GM12865 (cell line): Measurements from ENCODE around the gene RABGAP1L.

ENCODE experiments used
- DNase-seq: peaks from one replicate; pipeline ENCODE4 v3.0.0; 2010; ENCODE audit warnings: low read depth
- H3K4me3 ChIP-seq: 2 replicates; pipeline ENCODE4 v1.5.1; 2011; ENCODE audit warnings: mild to moderate bottlenecking, low read depth, low read length, control low read depth
- CTCF ChIP-seq: IDR thresholded peaks from 2 replicates; pipeline ENCODE4 v1.5.1; 2011; ENCODE audit warnings: low read length, control low read depth, low read depth, inconsistent platforms; ENCODE audit not compliant: insufficient read depth; ENCODE audit errors: missing control alignments

The RABGAP1L gene

GRCh38 chr1:174818014-174818616 is 658.8 kb downstream of the RABGAP1L start:
- peak; percentile 50 for DNase-seq
- no peak for TF ChIP-seq CTCF
- no peak overlapping the region for H3K4me3 ChIP-seq

GRCh38 chr1:174818951-174819350 is 659.6 kb downstream of the RABGAP1L start:
- H3K4me3 ChIP-seq: no peak overlapping the region
- TF ChIP-seq CTCF: no peak
- no peak for DNase-seq

- no peak overlapping the region for H3K4me3 ChIP-seq
- no peak for DNase-seq
- no peak for TF ChIP-seq CTCF
Measured at GRCh38 chr1:174819596-174819995, 660.3 kb downstream of the RABGAP1L start.

GRCh38 chr1:174825127-174825526 is 665.8 kb downstream of the RABGAP1L start:
- no peak for TF ChIP-seq CTCF
- DNase-seq: no peak
- no peak overlapping the region for H3K4me3 ChIP-seq

GRCh38 chr1:174825806-174826205 is 666.5 kb downstream of the RABGAP1L start:
- no peak for DNase-seq
- no peak overlapping the region for H3K4me3 ChIP-seq
- no peak for TF ChIP-seq CTCF

GRCh38 chr1:174828264-174828663 is 668.9 kb downstream of the RABGAP1L start:
- no peak overlapping the region for H3K4me3 ChIP-seq
- TF ChIP-seq CTCF: no peak
- DNase-seq: no peak

- no peak for TF ChIP-seq CTCF
- H3K4me3 ChIP-seq: no peak overlapping the region
- no peak for DNase-seq
Measured at GRCh38 chr1:174829990-174830389, 670.7 kb downstream of the RABGAP1L start.
